H9 (cell line): ENCODE measurements around the gene FAM193B. TPM values are rescaled to one million over a fixed set of nuclear protein-coding genes. Genes with fewer than 3 reads are reported as not detected.

ENCODE experiments used
- DNase-seq: peaks from one replicate; pipeline ENCODE4 v3.0.0-alpha.2; 2017
- H2AFZ ChIP-seq: one replicate; pipeline ENCODE4 v1.6.1; 2013; ENCODE audit warnings: mild to moderate bottlenecking, low read length, control low read depth, moderate library complexity
- H2AK5ac ChIP-seq: 2 replicates; pipeline ENCODE4 v1.6.1; 2013; ENCODE audit warnings: low read length, control low read depth, mixed read lengths; ENCODE audit not compliant: insufficient read length
- H2BK120ac ChIP-seq: one replicate; pipeline ENCODE4 v1.6.1; 2013; ENCODE audit warnings: low read depth, mild to moderate bottlenecking, low read length, control low read depth, inconsistent platforms; ENCODE audit not compliant: poor library complexity, severe bottlenecking
- H2BK12ac ChIP-seq: 2 replicates; pipeline ENCODE4 v1.6.1; 2013; ENCODE audit warnings: low read length, control low read depth, mixed read lengths, low read depth; ENCODE audit not compliant: insufficient read length
- H2BK15ac ChIP-seq: 2 replicates; pipeline ENCODE4 v1.6.1; 2013; ENCODE audit warnings: low read depth, low read length, control low read depth
- H2BK20ac ChIP-seq: one replicate; pipeline ENCODE4 v1.6.1; 2013; ENCODE audit warnings: low read depth, mild to moderate bottlenecking, low read length, control low read depth, inconsistent platforms; ENCODE audit not compliant: poor library complexity, severe bottlenecking
- H2BK5ac ChIP-seq: 2 replicates; pipeline ENCODE4 v1.6.1; 2013; ENCODE audit warnings: low read length, control low read depth, mixed read lengths; ENCODE audit not compliant: insufficient read length
- H3K14ac ChIP-seq: 2 replicates; pipeline ENCODE4 v1.6.1; 2013; ENCODE audit warnings: low read length, control low read depth; ENCODE audit not compliant: insufficient read depth
- H3K18ac ChIP-seq: 2 replicates; pipeline ENCODE4 v1.6.1; 2013; ENCODE audit warnings: low read depth, mild to moderate bottlenecking, mixed read lengths, low read length, control low read depth; ENCODE audit not compliant: insufficient read length
- H3K23ac ChIP-seq: 2 replicates; pipeline ENCODE4 v1.6.1; 2013; ENCODE audit warnings: low read length, control low read depth, mixed read lengths, low read depth; ENCODE audit not compliant: insufficient read length
- H3K23me2 ChIP-seq: 2 replicates; pipeline ENCODE4 v1.6.1; 2013; ENCODE audit warnings: low read depth, mild to moderate bottlenecking, mixed read lengths, low read length, control low read depth; ENCODE audit not compliant: insufficient read length, poor library complexity, severe bottlenecking
- H3K27ac ChIP-seq: 2 replicates; pipeline ENCODE4 v1.5.1; 2013; ENCODE audit warnings: low read length, control low read depth, mixed read lengths, low read depth; ENCODE audit not compliant: insufficient read length
- H3K27me3 ChIP-seq: 2 replicates; pipeline ENCODE4 v1.6.1; 2013; ENCODE audit warnings: low read length, control low read depth, inconsistent platforms; ENCODE audit not compliant: insufficient read depth
- H3K4ac ChIP-seq: 2 replicates; pipeline ENCODE4 v1.6.1; 2013; ENCODE audit warnings: low read depth, mild to moderate bottlenecking, control low read depth, inconsistent platforms, low read length, moderate library complexity
- H3K4me1 ChIP-seq: 2 replicates; pipeline ENCODE4 v1.6.1; 2013; ENCODE audit warnings: low read length, control low read depth, inconsistent platforms; ENCODE audit not compliant: insufficient read depth
- H3K4me2 ChIP-seq: 2 replicates; pipeline ENCODE4 v1.6.1; 2013; ENCODE audit warnings: low read length, control low read depth, mixed read lengths; ENCODE audit not compliant: insufficient read length, insufficient read depth
- H3K56ac ChIP-seq: 2 replicates; pipeline ENCODE4 v1.6.1; 2013; ENCODE audit warnings: low read depth, mild to moderate bottlenecking, mixed read lengths, low read length, control low read depth; ENCODE audit not compliant: insufficient read length
- H3K79me1 ChIP-seq: 2 replicates; pipeline ENCODE4 v1.6.1; 2013; ENCODE audit warnings: low read depth, mild to moderate bottlenecking, moderate library complexity, low read length, control low read depth, inconsistent platforms; ENCODE audit not compliant: insufficient read depth, poor library complexity, severe bottlenecking
- H3K79me2 ChIP-seq: 2 replicates; pipeline ENCODE4 v1.6.1; 2013; ENCODE audit warnings: low read length, control low read depth, inconsistent platforms; ENCODE audit not compliant: insufficient read depth
- H3K9ac ChIP-seq: 2 replicates; pipeline ENCODE4 v1.6.1; 2013; ENCODE audit warnings: low read length, control low read depth, mixed read lengths; ENCODE audit not compliant: insufficient read length; ENCODE audit errors: extremely low read depth
- H3K9me3 ChIP-seq: one replicate; pipeline ENCODE4 v1.6.1; 2013; ENCODE audit warnings: low read depth, low read length, inconsistent platforms; ENCODE audit not compliant: control insufficient read depth
- H3T11ph ChIP-seq: one replicate; pipeline ENCODE4 v1.6.1; 2013; ENCODE audit warnings: mild to moderate bottlenecking, low read length, control low read depth, inconsistent platforms
- H4K20me1 ChIP-seq: one replicate; pipeline ENCODE4 v1.6.1; 2013; ENCODE audit not compliant: control insufficient read depth, insufficient read length, insufficient read depth
- H4K5ac ChIP-seq: 2 replicates; pipeline ENCODE4 v1.6.1; 2013; ENCODE audit warnings: low read depth, mild to moderate bottlenecking, mixed read lengths, low read length, control low read depth; ENCODE audit not compliant: insufficient read length
- H4K8ac ChIP-seq: replicated peaks from 2 replicates; pipeline ENCODE4 v1.6.1; 2013; ENCODE audit warnings: low read length, control low read depth, mixed read lengths, low read depth; ENCODE audit not compliant: insufficient read length
- H4K91ac ChIP-seq: 2 replicates; pipeline ENCODE4 v1.6.1; 2013; ENCODE audit warnings: low read depth, mild to moderate bottlenecking, moderate library complexity, mixed read lengths, low read length, control low read depth; ENCODE audit not compliant: insufficient read length
- H3K27ac Mint-ChIP-seq, 3 experiments: 2 replicates in 2 of 3; 3 replicates in 1 of 3; pipeline ENCODE4 v1.8.0; 2020 to 2021; ENCODE audit warnings: mixed read lengths in 3 of 3, mild to moderate bottlenecking in 1 of 3, moderate library complexity in 1 of 3
- H3K27me3 Mint-ChIP-seq: 2 replicates; pipeline ENCODE4 v1.8.0; 2021; ENCODE audit warnings: low read depth, mild to moderate bottlenecking, moderate library complexity, mixed read lengths
- H3K36me3 Mint-ChIP-seq, 3 experiments: 2 replicates in 2 of 3; 3 replicates in 1 of 3; pipeline ENCODE4 v1.8.0; 2020 to 2021; ENCODE audit warnings: low read depth in 3 of 3, mixed read lengths in 3 of 3; ENCODE audit not compliant: insufficient read depth in 1 of 3
- H3K4me1 Mint-ChIP-seq, 2 experiments: 2 replicates each; pipeline ENCODE4 v1.8.0; 2020; ENCODE audit warnings: mixed read lengths in 2 of 2
- H3K4me3 Mint-ChIP-seq, 2 experiments: 2 replicates in 1 of 2; 3 replicates in 1 of 2; pipeline ENCODE4 v1.8.0; 2020 to 2021; ENCODE audit warnings: mild to moderate bottlenecking in 2 of 2, mixed read lengths in 2 of 2, moderate library complexity in 1 of 2
- H3K9me3 Mint-ChIP-seq, 2 experiments: 2 replicates in 1 of 2; 3 replicates in 1 of 2; pipeline ENCODE4 v1.8.0; 2020; ENCODE audit warnings: mild to moderate bottlenecking in 2 of 2, mixed read lengths in 2 of 2, moderate library complexity in 1 of 2
- WGBS: extraction: QIAGEN DNeasy Blood & Tissue Kit; methylation state at CpG from one replicate; pipeline ENCODE4 v1.1.7; 2013; ENCODE audit warnings: missing lambda C conversion rate, low lambda C conversion rate, mixed read lengths; ENCODE audit not compliant: insufficient read length; ENCODE audit errors: extremely low coverage; 5-methylcytosine and 5-hydroxymethylcytosine counted together
- total RNA-seq: library from RNA; stranded (reverse); gene quantifications from 2 replicates; pipeline ENCODE4 v1.2.1, GENCODE V29; 2021
- TF ChIP-seq, protein P1 (sequence below): fragments of 200-600 bp; sonication (generic); conservative IDR thresholded peaks from 3 replicates; pipeline ENCODE4 v1.8.0; 2021; ENCODE audit warnings: antibody characterized with exemption, mild to moderate bottlenecking

The FAM193B gene
- total RNA-seq, 1 experiment from 2014 or later = 71.5 TPM

DNA sequence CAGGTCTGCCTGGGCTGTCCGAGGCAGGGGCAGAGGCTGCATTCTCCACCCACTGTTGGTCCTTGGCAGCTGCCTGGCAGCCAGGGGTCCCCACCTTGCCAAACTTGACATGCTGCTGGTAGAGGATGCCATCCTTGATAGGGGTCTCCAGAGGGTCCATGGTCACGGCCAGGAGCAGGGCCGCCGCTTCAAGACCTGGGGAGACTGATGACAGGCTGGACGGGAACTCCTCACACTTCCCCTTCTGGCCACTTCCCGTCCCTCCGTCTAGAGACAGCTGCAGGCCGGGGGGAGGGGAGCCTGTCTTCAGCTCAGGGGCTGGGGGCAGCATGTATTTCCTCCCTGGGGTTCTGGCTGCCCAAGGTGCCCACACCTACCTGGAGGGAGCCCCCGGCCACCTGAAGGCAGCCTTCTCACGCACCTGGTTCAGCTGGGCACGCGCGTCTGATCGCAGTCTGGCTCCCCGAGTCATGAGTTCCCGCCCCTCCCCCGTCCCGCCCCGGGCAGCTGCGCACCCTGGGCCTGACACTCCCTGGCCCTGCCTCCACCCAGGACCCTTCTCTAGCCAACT is 44.9 kb downstream of the FAM193B start, which contains the start of gene DOK3:
Gene DOK3 (minus strand): TSS at position 446 of the 571 bp plus-strand sequence. CDS start 286 bp downstream, at position 160.
- Histone ChIP-seq H3K4ac (no peak within 1 kb of the TSS), H3K79me2 (no peaks in the 10 kb centered on the region), H3K56ac (no peak within 1 kb of the TSS), H4K5ac (no peak within 1 kb of the TSS), H2AFZ (no peak within 1 kb of the TSS), H2BK12ac (no peak within 1 kb of the TSS), H3K9me3 (no peaks in the 10 kb centered on the region), H3K4me1 (no peaks in the 10 kb centered on the region; the same call in 1 of the 2 replicates), H3K14ac (no peak within 1 kb of the TSS; the same call in 1 of the 2 replicates), H2BK15ac (no peak within 1 kb of the TSS), H3K27ac (no peak within 1 kb of the TSS), H4K20me1 (no peaks in the 10 kb centered on the region), H3K23me2 (no peaks in the 10 kb centered on the region), H2BK20ac (no peak within 1 kb of the TSS), H3K23ac (no peak within 1 kb of the TSS), H3T11ph (no peak within 1 kb of the TSS), H4K91ac (no peak within 1 kb of the TSS), H2AK5ac (no peak within 1 kb of the TSS), H3K79me1 (no peaks in the 10 kb centered on the region), H3K4me2 (no peak within 1 kb of the TSS), H4K8ac (no peak within 1 kb of the TSS), H2BK5ac (no peak within 1 kb of the TSS), H3K18ac (no peak within 1 kb of the TSS), H3K27me3 (no peaks in the 10 kb centered on the region), H2BK120ac (no peak within 1 kb of the TSS), H3K9ac (peak within 1 kb of the TSS; percentile 5)
- H3K9me3 Mint-ChIP-seq = no peaks in the 10 kb centered on the region
- no CpG with 5 or more reads among the region's 20 CpGs for WGBS
- H3K4me1 Mint-ChIP-seq = peaks cover 18 to 20% of the 10 kb centered on the region in 2 experiments
- H3K36me3 Mint-ChIP-seq = peaks cover 33 to 60% (median 51%) of the 10 kb centered on the region in 3 experiments
- TF ChIP-seq, protein P1, sequence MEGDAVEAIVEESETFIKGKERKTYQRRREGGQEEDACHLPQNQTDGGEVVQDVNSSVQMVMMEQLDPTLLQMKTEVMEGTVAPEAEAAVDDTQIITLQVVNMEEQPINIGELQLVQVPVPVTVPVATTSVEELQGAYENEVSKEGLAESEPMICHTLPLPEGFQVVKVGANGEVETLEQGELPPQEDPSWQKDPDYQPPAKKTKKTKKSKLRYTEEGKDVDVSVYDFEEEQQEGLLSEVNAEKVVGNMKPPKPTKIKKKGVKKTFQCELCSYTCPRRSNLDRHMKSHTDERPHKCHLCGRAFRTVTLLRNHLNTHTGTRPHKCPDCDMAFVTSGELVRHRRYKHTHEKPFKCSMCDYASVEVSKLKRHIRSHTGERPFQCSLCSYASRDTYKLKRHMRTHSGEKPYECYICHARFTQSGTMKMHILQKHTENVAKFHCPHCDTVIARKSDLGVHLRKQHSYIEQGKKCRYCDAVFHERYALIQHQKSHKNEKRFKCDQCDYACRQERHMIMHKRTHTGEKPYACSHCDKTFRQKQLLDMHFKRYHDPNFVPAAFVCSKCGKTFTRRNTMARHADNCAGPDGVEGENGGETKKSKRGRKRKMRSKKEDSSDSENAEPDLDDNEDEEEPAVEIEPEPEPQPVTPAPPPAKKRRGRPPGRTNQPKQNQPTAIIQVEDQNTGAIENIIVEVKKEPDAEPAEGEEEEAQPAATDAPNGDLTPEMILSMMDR = no peak
- H3K4me3 Mint-ChIP-seq = no peak within 1 kb of the TSS; a peak in 2 of 5 replicates
- H3K27me3 Mint-ChIP-seq = no peaks in the 10 kb centered on the region; the same call in 1 of the 2 replicates
- peak; percentile 55 for DNase-seq
- H3K27ac Mint-ChIP-seq = peak within 1 kb of the TSS; percentile 85 to 93 (median 90); a peak in 6 of 7 replicates
